ENCODE data around the gene PRAMEF18. TPM values are rescaled to one million over a fixed set of nuclear protein-coding genes. Genes with fewer than 3 reads are reported as not detected.
"Not testable (repeated sequence)": the region's sequence is repeated elsewhere in the genome, so short reads cannot be mapped to it uniquely, and the experiment has no call there.

Gene PRAMEF18, protein sequence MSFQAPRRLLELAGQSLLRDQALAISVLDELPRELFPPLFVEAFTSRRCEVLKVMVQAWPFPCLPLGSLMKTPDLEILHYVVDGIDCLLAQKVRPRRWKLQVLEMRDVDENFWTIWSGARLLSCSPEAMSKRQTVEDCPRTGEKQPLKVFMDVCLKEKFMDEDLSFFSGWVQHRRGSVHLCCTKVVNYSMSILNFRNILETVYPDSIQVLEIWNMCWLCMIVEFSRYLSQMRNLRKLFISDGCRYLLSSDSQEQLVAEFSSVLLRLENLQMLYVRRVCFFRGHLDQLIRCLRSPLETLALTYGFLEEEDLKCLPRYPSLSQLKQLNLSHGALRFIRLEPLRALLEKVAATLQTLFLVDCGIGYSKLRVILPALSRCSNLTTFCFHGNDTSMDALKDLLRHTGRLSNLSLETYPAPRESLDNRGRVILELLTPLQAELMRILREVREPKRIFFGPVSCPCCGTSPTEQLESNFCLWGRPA
- not detected for total RNA-seq

DNA sequence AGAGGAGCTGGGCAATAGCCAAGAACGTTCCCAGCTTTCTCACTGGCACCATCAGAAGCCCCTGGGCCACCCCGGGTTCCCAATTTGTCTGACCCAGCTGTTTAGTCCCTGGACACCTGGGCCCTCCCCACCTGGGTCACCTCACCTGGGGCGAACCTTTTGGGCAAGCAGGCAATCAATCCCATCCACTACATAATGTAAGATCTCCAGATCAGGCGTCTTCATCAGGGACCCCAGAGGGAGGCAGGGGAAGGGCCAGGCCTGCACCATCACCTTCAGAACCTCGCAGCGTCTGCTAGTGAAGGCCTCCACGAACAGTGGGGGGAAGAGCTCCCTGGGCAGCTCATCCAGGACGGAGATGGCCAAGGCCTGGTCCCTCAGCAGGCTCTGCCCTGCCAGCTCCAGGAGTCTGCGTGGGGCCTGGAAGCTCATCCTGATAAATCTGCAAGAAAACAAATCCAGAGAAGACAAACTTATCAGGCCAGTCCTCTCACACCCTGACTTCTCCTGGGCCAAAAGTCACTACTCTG lies at the start of gene PRAMEF18:
Gene PRAMEF18, minus strand, starts transcription at position 480 of the 530 bp plus-strand sequence. Its CDS starts 48 bp downstream, at position 432.
- H3K4me1 ChIP-seq; H3K27ac ChIP-seq; intact Hi-C loops (cut with DNase I); H3K9me3 ChIP-seq; H3K27me3 ChIP-seq; DNase-seq (ENCODE audit: low spot score in 2 of 2); H3K4me3 ChIP-seq; H3K36me3 ChIP-seq: not testable (repeated sequence)

DNA sequence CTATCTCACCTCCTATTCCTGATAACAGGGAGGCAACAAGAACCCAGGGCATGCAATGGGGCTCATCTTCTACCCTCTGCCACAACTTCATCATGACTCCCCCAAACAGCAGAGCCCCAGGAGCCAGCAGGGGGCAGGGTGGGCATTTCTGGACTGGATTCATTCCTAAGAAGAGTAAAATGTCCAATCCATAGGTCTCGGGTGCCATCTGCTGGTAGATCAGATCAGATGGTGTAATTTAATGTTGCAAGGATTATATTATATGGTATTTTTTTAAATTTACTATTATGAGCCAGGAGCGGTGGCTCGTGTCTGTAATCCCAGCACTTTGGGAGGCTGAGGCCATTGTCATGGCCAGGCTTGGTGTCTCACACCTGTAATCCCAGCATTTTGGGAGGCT lies 39.2 kb upstream of the PRAMEF18 start:
- DNase-seq (ENCODE audit: low spot score in 2 of 2); H3K4me1 ChIP-seq; intact Hi-C loops (cut with DNase I); H3K9me3 ChIP-seq; H3K36me3 ChIP-seq; H3K4me3 ChIP-seq; H3K27me3 ChIP-seq; H3K27ac ChIP-seq: not testable (repeated sequence)

DNA sequence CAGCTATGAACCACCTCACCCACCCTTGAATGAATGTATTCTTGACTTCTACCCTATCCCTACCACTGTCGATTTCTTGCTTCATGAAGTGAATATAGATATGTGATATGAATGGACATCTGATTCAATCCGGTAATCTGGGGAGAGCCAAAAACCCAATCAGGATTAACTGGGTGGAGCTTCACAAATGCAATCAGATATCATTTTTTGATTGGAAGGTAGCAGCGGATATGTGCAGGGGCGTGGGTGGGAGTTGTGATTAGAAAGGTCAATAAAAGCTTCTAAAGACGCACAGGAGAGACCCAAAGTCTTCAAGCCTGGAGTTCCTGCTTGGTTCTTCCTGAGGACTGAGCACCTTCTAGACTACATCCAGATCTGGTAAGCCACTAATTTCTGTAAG lies 27.9 kb upstream of the PRAMEF18 start, which contains the start of gene PRAMEF5:
Gene PRAMEF5, plus strand, starts transcription at position 301 of the 400 bp plus-strand sequence. CDS start 5,071 bp downstream, outside the sequence.
- H3K4me3 ChIP-seq; H3K4me1 ChIP-seq; H3K27ac ChIP-seq; H3K27me3 ChIP-seq; intact Hi-C loops (cut with DNase I); H3K9me3 ChIP-seq; H3K36me3 ChIP-seq; DNase-seq (ENCODE audit: low spot score in 2 of 2): not testable (repeated sequence)

DNA sequence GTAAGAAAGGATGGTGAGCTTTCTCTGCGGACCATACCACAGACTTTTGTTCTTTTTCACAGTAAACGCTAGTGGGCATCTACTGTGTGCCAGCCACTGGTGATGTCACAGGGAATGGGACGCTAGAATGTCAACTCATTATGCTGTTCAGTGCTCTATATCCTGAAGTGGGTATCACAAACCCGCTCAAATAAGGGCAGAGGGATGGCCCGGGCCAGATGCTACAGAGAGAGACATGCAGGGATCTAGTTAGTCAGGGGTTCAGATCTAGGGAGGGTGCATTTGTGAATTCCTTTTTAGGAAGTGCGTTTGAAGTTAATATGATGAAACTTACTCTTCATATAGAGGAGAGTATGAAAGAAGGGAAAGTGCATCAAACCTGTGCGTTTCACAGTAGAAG lies 21.2 kb upstream of the PRAMEF18 start:
- H3K4me3 ChIP-seq; H3K27me3 ChIP-seq; intact Hi-C loops (cut with DNase I); DNase-seq (ENCODE audit: low spot score in 2 of 2); H3K27ac ChIP-seq; H3K36me3 ChIP-seq; H3K4me1 ChIP-seq; H3K9me3 ChIP-seq: not testable (repeated sequence)

DNA sequence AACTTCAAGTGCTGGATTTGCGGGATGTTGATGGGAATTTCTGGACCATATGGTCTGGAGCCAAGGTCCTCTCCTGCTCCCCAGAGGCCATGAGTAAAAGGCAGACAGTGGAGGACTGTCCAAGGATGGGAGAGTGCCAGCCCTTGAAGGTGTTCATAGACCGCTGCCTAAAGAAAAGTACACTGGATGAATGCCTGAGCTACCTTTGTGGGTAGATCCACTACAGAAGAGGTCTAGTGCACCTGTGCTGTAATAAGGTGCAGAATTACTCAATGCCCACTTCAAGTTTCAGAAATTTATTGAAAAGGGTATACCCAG lies 20.6 kb upstream of the PRAMEF18 start:
- H3K36me3 ChIP-seq; intact Hi-C loops (cut with DNase I); H3K4me1 ChIP-seq; H3K4me3 ChIP-seq; DNase-seq (ENCODE audit: low spot score in 2 of 2); H3K9me3 ChIP-seq; H3K27ac ChIP-seq; H3K27me3 ChIP-seq: not testable (repeated sequence)

DNA sequence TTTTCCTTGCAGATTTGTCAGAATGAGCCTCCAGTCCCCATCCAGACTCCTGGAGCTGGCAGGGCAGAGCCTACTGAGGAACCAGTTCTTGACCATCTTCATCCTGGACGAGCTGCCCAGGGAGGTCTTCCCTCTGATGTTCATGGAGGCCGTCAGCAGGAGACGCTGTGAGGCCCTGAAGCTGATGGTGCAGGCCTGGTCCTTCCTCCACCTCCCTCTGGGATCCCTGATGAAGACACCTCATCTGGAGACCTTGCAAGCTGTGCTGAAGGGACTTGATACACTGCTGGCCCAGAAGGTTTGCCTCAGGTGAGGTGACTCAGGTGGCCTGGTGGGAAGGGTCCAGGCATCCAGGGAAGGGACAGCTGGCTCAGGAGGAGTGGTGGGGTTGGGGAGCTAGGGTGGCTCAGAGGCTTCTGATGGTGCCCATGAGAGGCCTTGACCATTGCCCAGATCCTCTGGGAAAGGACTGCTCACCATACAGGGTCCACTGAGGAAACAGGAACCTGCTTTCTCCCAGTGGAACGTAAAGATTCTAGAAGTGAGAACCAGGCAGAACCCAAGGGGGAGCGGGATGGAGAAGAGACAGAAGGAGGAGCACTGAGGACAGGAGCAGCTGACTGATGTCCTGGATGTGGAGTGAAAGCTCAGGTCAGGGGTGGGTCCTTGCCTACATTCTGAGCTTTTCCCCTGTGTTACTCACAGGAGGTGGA lies 20.0 kb upstream of the PRAMEF18 start:
- intact Hi-C loops (cut with DNase I); H3K9me3 ChIP-seq; DNase-seq (ENCODE audit: low spot score in 2 of 2); H3K36me3 ChIP-seq; H3K27ac ChIP-seq; H3K4me1 ChIP-seq; H3K4me3 ChIP-seq; H3K27me3 ChIP-seq: not testable (repeated sequence)

DNA sequence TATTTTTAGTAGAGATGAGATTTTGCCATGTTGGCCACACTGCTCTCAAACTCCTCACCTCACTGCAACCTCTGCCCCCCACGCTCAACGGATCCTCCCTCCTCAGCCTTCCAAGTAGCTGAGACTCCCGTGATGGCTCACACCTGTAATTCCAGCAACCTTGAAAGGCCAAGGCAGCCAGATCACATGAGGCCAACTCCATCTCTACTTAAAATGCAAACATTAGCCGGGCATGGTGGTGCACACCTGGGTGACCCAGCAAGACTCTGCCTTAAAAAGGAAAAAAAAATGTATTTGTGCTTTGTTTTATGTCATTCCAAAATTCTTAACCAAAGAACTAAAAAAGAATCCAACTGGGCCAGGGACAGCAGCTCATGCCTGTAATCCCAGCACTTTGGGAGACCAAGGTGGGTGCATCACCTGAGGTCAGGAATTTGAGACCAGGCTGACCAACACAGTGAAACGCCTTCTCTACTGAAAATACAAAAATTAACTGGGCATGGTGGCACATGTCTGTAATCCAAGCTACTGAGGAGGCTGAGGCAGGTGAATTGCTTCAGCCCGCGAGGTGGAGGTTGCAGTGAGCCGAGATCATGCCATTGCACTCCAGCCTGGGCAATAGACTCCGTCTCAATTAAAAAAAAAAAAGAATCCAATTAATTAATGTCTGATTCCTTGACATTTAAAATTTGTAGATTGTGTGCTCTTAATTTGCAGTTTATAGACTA lies 17.7 kb upstream of the PRAMEF18 start:
- H3K36me3 ChIP-seq; H3K27ac ChIP-seq; intact Hi-C loops (cut with DNase I); H3K27me3 ChIP-seq; H3K9me3 ChIP-seq; H3K4me3 ChIP-seq; H3K4me1 ChIP-seq; DNase-seq (ENCODE audit: low spot score in 2 of 2): not testable (repeated sequence)

DNA sequence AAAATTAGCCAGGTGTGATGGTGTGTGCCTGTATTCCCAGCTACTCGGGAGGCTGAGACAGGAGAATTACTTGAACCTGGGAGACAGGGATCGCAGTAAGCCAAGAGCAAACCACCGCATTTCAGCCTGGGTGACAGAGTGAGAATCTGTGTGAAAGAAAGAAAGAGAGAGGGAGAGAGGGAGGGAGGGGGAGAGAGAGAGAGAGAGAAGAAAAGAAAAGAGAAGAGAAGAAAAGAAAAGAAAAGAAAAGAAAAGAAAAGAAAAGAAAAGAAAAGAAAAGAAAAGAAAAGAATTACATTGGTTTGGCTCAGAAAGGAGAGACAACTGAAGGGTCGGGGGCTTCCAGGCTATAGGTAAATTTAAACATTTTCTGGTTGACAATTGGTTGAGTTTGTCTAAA lies 13.7 kb upstream of the PRAMEF18 start:
- DNase-seq (ENCODE audit: low spot score in 2 of 2) = not testable (repeated sequence)

DNA sequence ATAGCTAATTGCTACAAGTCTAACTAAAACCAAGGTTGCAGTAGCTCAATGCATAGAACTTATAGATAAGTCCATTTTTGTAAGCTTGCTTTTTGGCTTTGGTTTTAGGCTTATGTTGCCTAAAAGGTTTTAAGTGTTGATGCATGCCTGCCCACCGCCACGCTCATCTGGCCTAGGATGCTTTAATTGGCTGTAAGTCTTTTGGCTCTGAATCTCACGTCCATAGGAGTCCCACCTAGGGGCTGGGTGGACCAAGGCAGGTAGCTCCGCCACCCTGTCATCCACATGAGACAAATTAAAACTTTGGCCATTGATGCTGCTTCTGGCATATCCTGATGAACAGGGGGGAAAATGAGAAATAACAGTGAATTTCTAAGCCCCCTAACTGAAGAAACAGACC lies 11.6 kb upstream of the PRAMEF18 start:
- H3K27me3 ChIP-seq; H3K36me3 ChIP-seq; H3K4me1 ChIP-seq; DNase-seq (ENCODE audit: low spot score in 2 of 2); H3K4me3 ChIP-seq; H3K27ac ChIP-seq; intact Hi-C loops (cut with DNase I); H3K9me3 ChIP-seq: not testable (repeated sequence)

More for the DNA sequence above, 13.7 kb upstream of the PRAMEF18 start:
- H3K36me3 ChIP-seq; H3K4me3 ChIP-seq; H3K27ac ChIP-seq; H3K9me3 ChIP-seq; intact Hi-C loops (cut with DNase I); H3K4me1 ChIP-seq; H3K27me3 ChIP-seq: not testable (repeated sequence)

DNA sequence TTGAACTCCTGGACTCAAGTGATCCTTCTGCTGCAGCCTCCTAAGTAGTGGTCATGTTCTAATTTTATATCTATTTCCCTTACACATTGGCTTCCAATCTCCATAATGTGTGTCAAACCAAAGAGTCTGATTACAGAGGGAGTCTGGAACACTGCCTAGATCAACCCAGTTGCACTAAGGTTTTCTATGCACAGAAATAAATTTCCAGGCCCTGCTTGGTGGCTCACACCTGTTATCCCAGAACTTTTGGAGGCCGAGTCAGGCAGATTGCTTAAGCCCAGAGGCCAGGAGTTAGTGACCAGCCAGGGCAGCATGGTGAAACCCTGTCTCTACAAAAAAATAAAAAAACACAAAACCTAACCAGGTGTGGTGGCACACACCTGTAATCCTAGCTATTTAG lies 8.1 kb upstream of the PRAMEF18 start:
- intact Hi-C loops (cut with DNase I); H3K27me3 ChIP-seq; H3K4me1 ChIP-seq; H3K4me3 ChIP-seq; H3K36me3 ChIP-seq; H3K9me3 ChIP-seq; H3K27ac ChIP-seq; DNase-seq (ENCODE audit: low spot score in 2 of 2): not testable (repeated sequence)

DNA sequence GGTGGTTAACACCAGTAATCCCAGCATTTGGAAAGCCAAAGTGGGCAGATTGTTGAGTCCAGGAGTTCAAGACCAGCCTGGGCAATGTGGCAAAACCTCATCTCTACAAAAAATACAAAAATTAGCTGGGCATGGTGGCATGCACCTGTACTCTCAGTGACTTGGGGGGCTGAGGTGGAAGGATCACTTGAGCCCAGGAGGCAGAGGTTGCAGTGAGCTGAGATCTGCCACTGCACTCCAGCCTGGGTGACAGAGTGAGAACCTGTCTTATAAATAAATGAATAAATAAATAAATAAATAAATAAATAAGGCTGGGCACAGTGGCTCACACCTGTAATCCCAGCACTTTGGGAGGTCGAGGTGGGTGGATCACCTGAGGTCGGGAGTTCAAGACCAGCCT lies 6.1 kb upstream of the PRAMEF18 start:
- H3K36me3 ChIP-seq; H3K27ac ChIP-seq; H3K4me1 ChIP-seq; H3K27me3 ChIP-seq; H3K4me3 ChIP-seq; DNase-seq (ENCODE audit: low spot score in 2 of 2); intact Hi-C loops (cut with DNase I); H3K9me3 ChIP-seq: not testable (repeated sequence)

DNA sequence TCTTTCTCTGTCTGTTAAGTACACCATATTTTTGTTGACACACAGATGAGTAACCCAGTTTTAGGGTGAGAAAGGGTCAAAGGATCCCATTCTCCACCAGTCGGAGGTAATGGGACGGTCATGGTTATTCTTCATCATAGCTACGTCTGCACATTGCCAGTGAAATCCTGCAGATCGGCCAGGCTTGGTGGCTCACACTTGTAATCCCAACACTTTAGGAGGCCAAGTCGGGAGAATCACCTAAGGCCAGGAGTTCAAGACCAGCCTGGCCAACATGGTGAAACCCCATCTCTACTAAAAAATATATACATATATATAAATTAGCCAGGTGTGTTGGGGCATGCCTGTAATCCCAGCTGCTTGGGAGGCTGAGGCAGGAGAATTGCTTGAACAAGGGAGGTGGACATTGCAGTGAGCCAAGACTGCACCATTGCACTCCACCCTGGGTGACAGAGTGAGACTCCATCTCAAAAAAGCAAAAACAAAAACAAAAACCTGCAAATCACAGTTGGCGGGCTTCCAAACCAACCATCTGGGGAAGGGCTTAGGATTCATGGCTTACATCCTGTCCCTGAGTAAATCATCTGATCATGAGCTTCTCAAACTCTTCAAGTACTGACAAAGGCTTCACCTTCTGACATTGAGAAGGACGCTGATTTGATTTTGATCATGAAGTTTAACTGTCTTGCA lies 5.3 kb upstream of the PRAMEF18 start:
- intact Hi-C loops (cut with DNase I); H3K9me3 ChIP-seq; H3K27ac ChIP-seq; H3K4me1 ChIP-seq; DNase-seq (ENCODE audit: low spot score in 2 of 2); H3K27me3 ChIP-seq; H3K36me3 ChIP-seq; H3K4me3 ChIP-seq: not testable (repeated sequence)

DNA sequence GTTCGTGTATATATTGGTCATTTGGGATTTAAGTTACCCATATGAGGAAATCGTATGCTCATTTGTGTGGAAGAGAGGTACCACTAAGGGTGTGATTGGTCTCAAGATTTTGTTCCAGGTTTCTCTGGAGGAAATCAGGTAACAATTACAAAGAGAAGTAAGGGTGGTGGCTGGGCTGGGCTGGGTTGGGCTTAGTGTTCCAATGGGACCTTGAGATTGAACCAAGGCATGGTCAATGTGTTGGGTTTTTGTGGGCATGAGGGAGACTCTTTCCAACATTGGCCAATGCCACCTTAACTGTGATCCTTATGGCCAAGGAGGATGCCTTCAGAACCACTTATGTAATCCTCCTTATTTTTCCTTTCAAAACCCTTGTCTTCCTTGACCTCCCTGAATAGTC lies 4.6 kb upstream of the PRAMEF18 start:
- H3K4me1 ChIP-seq; intact Hi-C loops (cut with DNase I); H3K36me3 ChIP-seq; H3K9me3 ChIP-seq; H3K27me3 ChIP-seq; H3K27ac ChIP-seq; DNase-seq (ENCODE audit: low spot score in 2 of 2); H3K4me3 ChIP-seq: not testable (repeated sequence)

Data from ascending aorta (tissue), 2 donors.